ENCODE results near the gene CHKB. TPM values are rescaled to one million over a fixed set of nuclear protein-coding genes. Genes with fewer than 3 reads are reported as not detected.

CHKB gene
- total and polyA plus RNA-seq, 12 donors, result 34.1 to 917 (median 95.3) TPM

DNA sequence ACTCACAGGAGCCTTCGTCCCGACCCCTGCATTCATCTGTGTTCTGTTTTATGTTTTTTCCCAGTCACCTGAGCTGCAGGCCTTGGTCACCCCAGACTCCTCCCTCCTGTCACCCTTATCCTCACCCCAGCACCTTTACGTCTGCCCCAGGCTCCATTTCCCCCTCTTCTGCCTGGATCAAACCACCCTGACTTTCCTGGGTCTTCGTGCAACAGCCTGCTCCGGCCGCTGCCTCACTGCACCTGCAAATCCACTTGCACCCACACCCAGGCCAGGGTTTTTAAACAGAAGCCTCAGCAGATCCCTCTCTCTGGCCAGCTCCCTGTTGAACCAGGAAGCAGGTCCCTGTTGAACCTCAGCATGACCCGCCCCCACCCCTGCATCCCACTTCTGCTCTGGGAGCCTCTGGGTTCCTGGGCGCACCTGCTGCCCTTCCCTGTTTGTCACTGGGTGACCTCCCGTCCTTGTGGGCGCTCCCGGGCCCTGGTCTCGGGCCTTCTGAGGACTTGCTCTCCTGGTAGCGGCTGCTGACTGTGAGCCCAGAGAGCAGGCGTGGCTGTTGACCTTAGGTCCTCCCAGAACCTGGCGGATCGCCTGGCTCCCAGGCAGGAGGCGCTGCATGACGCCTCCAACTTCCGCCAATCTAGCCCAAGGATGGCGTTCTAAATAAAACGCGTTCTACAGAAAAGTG, 30.8 kb upstream of the CHKB start:
- WGBS, 4 donors, result 55 to 74% (median 64%) methylated on average over 15 to 22 of the region's 22 CpGs
- Histone ChIP-seq H3K36me3 (replicated peaks in 1 of 2) (no peaks in the 10 kb centered on the region), H3K4me3 (no peak overlapping the region), H3K4me1 (replicated peaks in 1 of 2) (no peaks in the 10 kb centered on the region), H3K27me3 (no peaks in the 10 kb centered on the region), H3K27ac (peak overlapping the region in 1 of 5 donors; percentile 11), H3K9me3 (replicated peaks in 1 of 3) (no peaks in the 10 kb centered on the region)
- DNase-seq, result peak; percentile 62 to 92 (median 83)
- peak in 1 of 2 donors; percentile 17 for TF ChIP-seq POLR2A (IDR thresholded peaks at IDR 0.05)
- no peak for TF ChIP-seq CTCF (IDR thresholded peaks at IDR 0.05)
- intact Hi-C loops (cut with DNase I), result loop anchor here in 1 of 2 donors (10.0 kb wide), 1 partner anchor 359 kb away; the partner anchor contains the start of gene HDAC10

DNA sequence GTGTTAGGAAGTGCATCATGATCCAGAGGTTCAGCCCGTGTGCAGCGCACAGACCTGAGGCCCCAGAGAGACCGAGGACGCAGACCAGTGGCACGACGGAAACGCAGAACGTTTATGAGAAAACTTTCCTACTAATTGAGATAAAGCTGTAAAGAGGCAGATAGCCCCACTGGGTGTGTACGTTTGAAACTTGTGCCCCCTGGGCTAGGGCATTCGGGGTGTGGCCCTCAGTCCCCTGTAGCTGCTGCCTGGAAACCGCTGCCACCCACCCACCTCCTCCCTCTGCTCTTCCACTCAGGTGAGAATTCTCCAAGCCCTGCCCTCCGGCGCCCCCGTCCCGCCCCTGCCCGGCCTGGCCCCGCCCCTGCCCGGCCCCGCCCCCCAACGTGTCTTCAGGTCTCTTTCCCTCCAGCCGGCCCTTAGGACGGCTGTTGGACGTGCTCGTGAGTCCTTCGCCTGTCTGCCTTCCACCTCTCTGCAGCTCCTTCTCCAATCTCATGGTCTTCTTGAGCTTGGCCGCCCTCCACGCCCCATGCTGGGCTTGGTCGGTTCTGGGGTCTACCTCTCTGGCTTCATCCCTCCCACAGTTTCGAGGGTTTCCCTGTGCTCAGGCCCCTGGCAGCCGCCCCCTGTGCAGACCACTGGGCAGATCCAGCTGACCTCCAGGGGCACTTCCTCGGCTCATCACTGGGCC, 30.0 kb upstream of the CHKB start:
- no peaks in the 10 kb centered on the region for H3K4me1 ChIP-seq (replicated peaks in 1 of 2)
- intact Hi-C loops (cut with DNase I), result loop anchor here in 1 of 2 donors (10.0 kb wide), 1 partner anchor 358 kb away; the partner anchor contains the start of gene HDAC10
- H3K4me3 ChIP-seq, result no peak overlapping the region
- TF ChIP-seq CTCF (IDR thresholded peaks at IDR 0.05) (no peak), POLR2A (IDR thresholded peaks at IDR 0.05) (no peak)
- H3K27me3 ChIP-seq, result no peaks in the 10 kb centered on the region
- H3K27ac ChIP-seq, result no peak overlapping the region
- no peaks in the 10 kb centered on the region for H3K9me3 ChIP-seq (replicated peaks in 1 of 3)
- no peak for DNase-seq
- 37 to 49% (median 43%) methylated on average over 18 to 31 of the region's 31 CpGs for WGBS, 4 donors
- no peaks in the 10 kb centered on the region for H3K36me3 ChIP-seq (replicated peaks in 1 of 2)

GRCh38 chr22:50612168-50612527, 29.5 kb upstream of the CHKB start:
- Histone ChIP-seq H3K36me3 (replicated peaks in 1 of 2) (no peaks in the 10 kb centered on the region), H3K9me3 (replicated peaks in 1 of 3) (no peaks in the 10 kb centered on the region), H3K4me3 (no peak overlapping the region), H3K27me3 (no peaks in the 10 kb centered on the region), H3K27ac (no peak overlapping the region), H3K4me1 (replicated peaks in 1 of 2) (no peaks in the 10 kb centered on the region)
- TF ChIP-seq CTCF (IDR thresholded peaks at IDR 0.05), result no peak
- TF ChIP-seq POLR2A (IDR thresholded peaks at IDR 0.05), result no peak
- intact Hi-C loops (cut with DNase I), result loop anchor here in 1 of 2 donors (10.0 kb wide), 1 partner anchor 357 kb away; the partner anchor contains the start of gene HDAC10
- WGBS, 4 donors, result 68 to 79% (median 76%) methylated on average over 6 of the region's 6 CpGs
- DNase-seq, result no peak

DNA sequence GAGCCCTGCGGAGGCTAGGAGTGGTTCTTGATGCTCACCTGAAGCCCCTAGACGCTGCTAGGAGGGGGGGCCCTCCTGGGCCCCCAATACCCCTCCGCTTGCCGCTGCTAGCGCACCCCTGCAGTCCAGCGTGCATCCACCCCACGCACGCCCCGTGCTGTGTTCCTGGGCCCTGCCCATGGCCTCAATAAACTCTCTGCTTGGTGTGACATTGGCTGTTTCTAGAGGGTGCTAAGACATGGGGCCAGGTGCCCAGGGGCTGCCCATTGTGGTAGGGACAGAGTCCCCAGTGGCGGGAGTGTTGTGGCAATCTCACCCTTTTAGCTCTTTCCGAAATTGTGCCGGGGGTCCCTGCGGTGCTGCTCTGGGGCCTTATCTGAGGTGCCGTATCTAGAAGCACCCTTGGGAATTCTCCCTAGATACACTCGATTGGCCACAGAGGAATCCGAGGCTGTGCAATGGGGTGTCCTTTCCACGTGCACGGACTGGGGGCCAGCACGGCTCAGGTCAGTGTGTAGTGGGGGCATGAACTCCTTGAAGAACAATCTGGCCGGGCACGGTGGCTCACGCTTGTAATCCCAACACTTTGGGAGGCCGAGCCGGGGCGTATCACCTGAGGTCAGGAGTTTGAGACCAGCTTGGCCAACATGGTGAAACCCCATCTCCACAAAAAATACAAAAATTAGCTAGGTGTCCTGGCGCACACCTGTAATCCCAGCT, 28.9 kb upstream of the CHKB start:
- no peaks in the 10 kb centered on the region for H3K36me3 ChIP-seq (replicated peaks in 1 of 2)
- TF ChIP-seq CTCF (IDR thresholded peaks at IDR 0.05) (no peak), POLR2A (IDR thresholded peaks at IDR 0.05) (no peak)
- no peaks in the 10 kb centered on the region for H3K9me3 ChIP-seq (replicated peaks in 1 of 3)
- DNase-seq, result peak in 1 of 7 donors; percentile 6
- intact Hi-C loops (cut with DNase I), result loop anchor here in 1 of 2 donors (10.0 kb wide), 1 partner anchor 357 kb away; the partner anchor contains the start of gene HDAC10
- no peak overlapping the region for H3K4me3 ChIP-seq
- H3K4me1 ChIP-seq (replicated peaks in 1 of 2), result no peaks in the 10 kb centered on the region
- no peaks in the 10 kb centered on the region for H3K27me3 ChIP-seq
- WGBS, 4 donors, result 88 to 95% (median 92%) methylated on average over 8 to 26 of the region's 26 CpGs
- no peak overlapping the region for H3K27ac ChIP-seq

All from adrenal gland (tissue), 12 donors.